Neural crest cell (in vitro differentiated cells): ENCODE data around the gene CCDC12. TPM values are rescaled to one million over a fixed set of nuclear protein-coding genes. Genes with fewer than 3 reads are reported as not detected.

Experiments
- DNase-seq: peaks from one replicate; pipeline ENCODE4 v3.0.0; 2021; ENCODE audit warnings: low read depth, mixed read lengths, low spot score
- H3K27ac Mint-ChIP-seq: one replicate; pipeline ENCODE4 v1.8.0; 2021; ENCODE audit warnings: mild to moderate bottlenecking, mixed read lengths; ENCODE audit not compliant: unreplicated experiment
- H3K27me3 Mint-ChIP-seq: 2 replicates; pipeline ENCODE4 v1.8.0; 2021; ENCODE audit warnings: low read depth, mild to moderate bottlenecking, mixed read lengths
- H3K36me3 Mint-ChIP-seq: 2 replicates; pipeline ENCODE4 v1.8.0; 2021; ENCODE audit warnings: low read depth, mild to moderate bottlenecking, mixed read lengths
- H3K4me1 Mint-ChIP-seq: 2 replicates; pipeline ENCODE4 v1.8.0; 2021; ENCODE audit warnings: mixed read lengths
- H3K4me3 Mint-ChIP-seq: one replicate; pipeline ENCODE4 v1.8.0; 2021; ENCODE audit warnings: mild to moderate bottlenecking, mixed read lengths
- H3K9me3 Mint-ChIP-seq: 2 replicates; pipeline ENCODE4 v1.8.0; 2021; ENCODE audit warnings: mixed read lengths
- CTCF ChIP-seq: fragments of 200-600 bp; sonication (generic); conservative IDR thresholded peaks from 2 replicates; pipeline ENCODE4 v1.5.0; 2021; ENCODE audit warnings: antibody characterized with exemption, mild to moderate bottlenecking
- total RNA-seq: library from RNA; stranded (reverse); gene quantifications from 2 replicates; pipeline ENCODE4 v1.2.1, GENCODE V29; 2021

The CCDC12 gene
- total RNA-seq, 1 donor from 2014 or later: 54.3 TPM

- Mint-ChIP-seq H3K36me3 (no peaks in the 10 kb centered on the region), H3K9me3 (no peaks in the 10 kb centered on the region), H3K27me3 (no peaks in the 10 kb centered on the region), H3K27ac (no peak overlapping the region), H3K4me1 (no peaks in the 10 kb centered on the region), H3K4me3 (no peak overlapping the region)
- TF ChIP-seq CTCF: no peak
- DNase-seq: no peak
These were observed 23.8 kb upstream of the CCDC12 start for GRCh38 chr3:47000198-47000815.

GRCh38 chr3:46999516-47000197 is 23.1 kb upstream of the CCDC12 start:
- no peaks in the 10 kb centered on the region for H3K4me1 Mint-ChIP-seq
- TF ChIP-seq CTCF: no peak
- H3K36me3 Mint-ChIP-seq: no peaks in the 10 kb centered on the region
- no peaks in the 10 kb centered on the region for H3K9me3 Mint-ChIP-seq
- no peaks in the 10 kb centered on the region for H3K27me3 Mint-ChIP-seq
- no peak overlapping the region for H3K4me3 Mint-ChIP-seq
- DNase-seq: no peak
- H3K27ac Mint-ChIP-seq: no peak overlapping the region

GRCh38 chr3:46998852-46999515 is 22.4 kb upstream of the CCDC12 start:
- no peaks in the 10 kb centered on the region for H3K27me3 Mint-ChIP-seq
- H3K4me1 Mint-ChIP-seq: no peaks in the 10 kb centered on the region
- TF ChIP-seq CTCF: peak; percentile 5
- no peaks in the 10 kb centered on the region for H3K9me3 Mint-ChIP-seq
- peak overlapping the region; percentile 81 for H3K27ac Mint-ChIP-seq
- DNase-seq: no peak
- H3K36me3 Mint-ChIP-seq: no peaks in the 10 kb centered on the region
- no peak overlapping the region for H3K4me3 Mint-ChIP-seq

GRCh38 chr3:46998121-46998851 is 21.7 kb upstream of the CCDC12 start:
- peak; percentile 59 for DNase-seq
- H3K4me3 Mint-ChIP-seq: no peak overlapping the region
- peak; percentile 77 for TF ChIP-seq CTCF
- H3K9me3 Mint-ChIP-seq: no peaks in the 10 kb centered on the region
- no peaks in the 10 kb centered on the region for H3K4me1 Mint-ChIP-seq
- peak overlapping the region; percentile 81 for H3K27ac Mint-ChIP-seq
- H3K27me3 Mint-ChIP-seq: no peaks in the 10 kb centered on the region
- no peaks in the 10 kb centered on the region for H3K36me3 Mint-ChIP-seq

- Mint-ChIP-seq H3K4me3 (no peak overlapping the region), H3K9me3 (no peaks in the 10 kb centered on the region), H3K27me3 (no peaks in the 10 kb centered on the region), H3K4me1 (no peaks in the 10 kb centered on the region), H3K27ac (no peak overlapping the region), H3K36me3 (no peaks in the 10 kb centered on the region)
- no peak for TF ChIP-seq CTCF
- no peak for DNase-seq
These were observed 21.0 kb upstream of the CCDC12 start for GRCh38 chr3:46997453-46998091.
